NCI-H2196 treated with DMSO at 0.1 percent for 48 hours (cell line): Measurements from ENCODE around the gene PRADC1.
A peak's percentile ranks its signal among the peaks of the same experiment; 100 is the strongest.

Source experiments
- DNase-seq: peaks from one replicate; lab custom pipeline; 2025; ENCODE audit not compliant: unreplicated experiment; lab: John Stamatoyannopoulos, UW

Gene PRADC1

GRCh38 chr2:73259276-73259675, 26.2 kb upstream of the PRADC1 start:
- DNase-seq: no peak

GRCh38 chr2:73258913-73259215, 25.8 kb upstream of the PRADC1 start:
- no peak for DNase-seq

GRCh38 chr2:73258186-73258912, 25.3 kb upstream of the PRADC1 start:
- DNase-seq: no peak

- DNase-seq: no peak
Observed at GRCh38 chr2:73257425-73258125, 24.5 kb upstream of the PRADC1 start.

- no peak for DNase-seq
Observed at GRCh38 chr2:73257021-73257420, 24.0 kb upstream of the PRADC1 start.

- no peak for DNase-seq
Observed at GRCh38 chr2:73256618-73256922, 23.5 kb upstream of the PRADC1 start.

- DNase-seq: no peak
Observed at GRCh38 chr2:73255907-73256617, 23.0 kb upstream of the PRADC1 start.

- no peak for DNase-seq
Observed at GRCh38 chr2:73255007-73255644, 22.1 kb upstream of the PRADC1 start.

GRCh38 chr2:73254343-73255006, 21.4 kb upstream of the PRADC1 start:
- DNase-seq: no peak

GRCh38 chr2:73253901-73254300, 20.9 kb upstream of the PRADC1 start:
- no peak for DNase-seq

GRCh38 chr2:73253400-73253799, 20.4 kb upstream of the PRADC1 start:
- DNase-seq: no peak

GRCh38 chr2:73252238-73253027, 19.4 kb upstream of the PRADC1 start:
- DNase-seq: no peak

GRCh38 chr2:73250872-73251846, 18.1 kb upstream of the PRADC1 start:
- no peak for DNase-seq

GRCh38 chr2:73249636-73250035, 16.6 kb upstream of the PRADC1 start:
- DNase-seq: no peak

- no peak for DNase-seq
Observed at GRCh38 chr2:73246850-73247249, 13.8 kb upstream of the PRADC1 start.

GRCh38 chr2:73244580-73244979, 11.5 kb upstream of the PRADC1 start:
- no peak for DNase-seq

GRCh38 chr2:73243884-73244570, 11.0 kb upstream of the PRADC1 start:
- DNase-seq: peak; percentile 35

- DNase-seq: no peak
Observed at GRCh38 chr2:73239776-73240175, 6.7 kb upstream of the PRADC1 start.

- no peak for DNase-seq
Observed at GRCh38 chr2:73238976-73239375, 5.9 kb upstream of the PRADC1 start.
